GM12801 (cell line): ENCODE measurements around the gene MORN2.

Experiments
- CTCF ChIP-seq: IDR thresholded peaks from one replicate; pipeline ENCODE4 v1.5.1; 2011; ENCODE audit warnings: control low read depth; ENCODE audit not compliant: insufficient read length; ENCODE audit errors: extremely low read depth

MORN2 gene

GRCh38 chr2:38875227-38875575 lies 575 bp upstream of the MORN2 start:
- no peak for TF ChIP-seq CTCF

GRCh38 chr2:38876407-38876806 lies 631 bp downstream of the MORN2 start:
- no peak for TF ChIP-seq CTCF

GRCh38 chr2:38886063-38886462 lies 10.3 kb downstream of the MORN2 start:
- TF ChIP-seq CTCF: no peak

GRCh38 chr2:38887347-38887746 lies 11.6 kb downstream of the MORN2 start:
- TF ChIP-seq CTCF: no peak

GRCh38 chr2:38887902-38888554 lies 12.3 kb downstream of the MORN2 start:
- no peak for TF ChIP-seq CTCF

GRCh38 chr2:38889045-38889444 lies 13.3 kb downstream of the MORN2 start:
- TF ChIP-seq CTCF: no peak

- no peak for TF ChIP-seq CTCF
Measured at GRCh38 chr2:38889575-38889974, 13.8 kb downstream of the MORN2 start, which contains the start of gene ARHGEF33. Gene ARHGEF33, plus strand, starts transcription at chr2:38889875. Its CDS starts 29,573 bp downstream, at chr2:38919448.
